Measurements from ENCODE around the gene RPL28. TPM values are rescaled to one million over a fixed set of nuclear protein-coding genes. Genes with fewer than 3 reads are reported as not detected.
A peak's percentile ranks its signal among the peaks of the same experiment; 100 is the strongest.

Gene RPL28
- total RNA-seq, 1 experiment from 2014 or later = 2,505 TPM

DNA sequence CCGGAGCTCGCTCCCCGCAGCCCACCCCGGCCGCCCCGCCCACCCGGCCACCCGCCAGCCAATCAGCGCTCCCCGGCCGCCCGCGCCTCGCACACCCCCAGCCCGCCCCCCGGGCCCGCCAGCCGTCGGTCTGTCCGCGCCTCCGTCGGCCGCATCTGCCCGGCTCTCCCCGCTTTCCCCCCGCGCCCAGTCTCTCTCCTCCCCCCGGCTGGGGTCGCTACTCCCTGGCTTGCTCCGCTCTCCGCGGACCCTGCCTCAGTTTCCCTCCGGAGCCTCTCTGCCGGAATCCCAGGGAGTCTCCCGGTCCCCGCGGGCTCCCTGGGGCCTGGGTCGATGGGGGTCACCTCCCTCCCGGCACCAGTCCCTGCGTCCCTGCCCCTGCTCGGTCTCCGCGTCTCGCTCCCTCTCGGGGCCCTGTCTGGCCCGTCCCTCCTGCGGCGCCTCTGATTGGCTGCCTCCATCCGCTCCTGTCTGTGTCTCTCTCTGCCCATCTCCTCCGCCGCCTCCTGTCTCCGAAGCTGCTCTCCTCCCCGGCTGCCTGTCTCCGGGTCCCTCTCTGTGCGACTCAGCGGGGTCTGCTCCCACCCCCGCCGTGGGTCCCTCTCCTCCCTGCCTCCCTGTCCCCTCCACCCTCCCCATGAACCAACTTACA, 16.0 kb upstream of the RPL28 start:
- ATAC-seq (peak; percentile 76), DNase-seq (ENCODE audit: low spot score) (peak; percentile 82)
- H3K9me3 Mint-ChIP-seq = no peaks in the 10 kb centered on the region
- peak; percentile 54; the same call in 1 of the 2 replicates for TF ChIP-seq HMGXB4 (CRISPR knock-in tag; IDR thresholded peaks at IDR 0.05)
- TF ChIP-seq SP1 (CRISPR knock-in tag; conservative IDR thresholded peaks at IDR 0.05) = 0 out of 2 replicates have a peak, but pooled peaks have one; percentile 38
- TF ChIP-seq, protein P1, sequence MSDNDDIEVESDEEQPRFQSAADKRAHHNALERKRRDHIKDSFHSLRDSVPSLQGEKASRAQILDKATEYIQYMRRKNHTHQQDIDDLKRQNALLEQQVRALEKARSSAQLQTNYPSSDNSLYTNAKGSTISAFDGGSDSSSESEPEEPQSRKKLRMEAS (CRISPR knock-in tag; IDR thresholded peaks at IDR 0.05) = peak; percentile 32; the same call in 1 of the 2 replicates
- 0 out of 2 replicates have a peak, but pooled peaks have one; percentile 9 for TF ChIP-seq ZNF423 (CRISPR knock-in tag; IDR thresholded peaks at IDR 0.05)
- TF ChIP-seq, protein P2, sequence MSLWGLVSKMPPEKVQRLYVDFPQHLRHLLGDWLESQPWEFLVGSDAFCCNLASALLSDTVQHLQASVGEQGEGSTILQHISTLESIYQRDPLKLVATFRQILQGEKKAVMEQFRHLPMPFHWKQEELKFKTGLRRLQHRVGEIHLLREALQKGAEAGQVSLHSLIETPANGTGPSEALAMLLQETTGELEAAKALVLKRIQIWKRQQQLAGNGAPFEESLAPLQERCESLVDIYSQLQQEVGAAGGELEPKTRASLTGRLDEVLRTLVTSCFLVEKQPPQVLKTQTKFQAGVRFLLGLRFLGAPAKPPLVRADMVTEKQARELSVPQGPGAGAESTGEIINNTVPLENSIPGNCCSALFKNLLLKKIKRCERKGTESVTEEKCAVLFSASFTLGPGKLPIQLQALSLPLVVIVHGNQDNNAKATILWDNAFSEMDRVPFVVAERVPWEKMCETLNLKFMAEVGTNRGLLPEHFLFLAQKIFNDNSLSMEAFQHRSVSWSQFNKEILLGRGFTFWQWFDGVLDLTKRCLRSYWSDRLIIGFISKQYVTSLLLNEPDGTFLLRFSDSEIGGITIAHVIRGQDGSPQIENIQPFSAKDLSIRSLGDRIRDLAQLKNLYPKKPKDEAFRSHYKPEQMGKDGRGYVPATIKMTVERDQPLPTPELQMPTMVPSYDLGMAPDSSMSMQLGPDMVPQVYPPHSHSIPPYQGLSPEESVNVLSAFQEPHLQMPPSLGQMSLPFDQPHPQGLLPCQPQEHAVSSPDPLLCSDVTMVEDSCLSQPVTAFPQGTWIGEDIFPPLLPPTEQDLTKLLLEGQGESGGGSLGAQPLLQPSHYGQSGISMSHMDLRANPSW (CRISPR knock-in tag; conservative IDR thresholded peaks at IDR 0.05; ENCODE audit: low read depth) = no peak
- no peak for TF ChIP-seq SMAD3 (CRISPR knock-in tag; IDR thresholded peaks at IDR 0.05; ENCODE audit: borderline replicate concordance)
- H3K4me3 Mint-ChIP-seq = peak overlapping the region; percentile 83
- H3K36me3 Mint-ChIP-seq = no peaks in the 10 kb centered on the region
- ChIA-PET POLR2A (interaction anchor here (0.8 to 2.9 kb wide), 6 partner anchors 14 to 68 kb away, joined by 3 to 12 read pairs (median 4); partner anchors contain the start of genes KMT5C and TMEM238), CTCF (interaction anchor here (0.6 to 2.8 kb wide), 11 partner anchors 14 to 891 kb away, joined by 3 to 13 read pairs (median 4); partner anchors contain the start of gene TMEM238)
- H3K27me3 Mint-ChIP-seq (ENCODE audit: low read depth) = peaks cover 75% of the 10 kb centered on the region
- peaks cover 19% of the 10 kb centered on the region for H3K4me1 Mint-ChIP-seq
- no peak overlapping the region; the same call in 1 of the 2 replicates for H3K27ac Mint-ChIP-seq

- Mint-ChIP-seq H3K4me1 (peaks cover 22% of the 10 kb centered on the region), H3K4me3 (peak within 1 kb of the TSS; percentile 83), H3K27me3 (ENCODE audit: low read depth) (peaks cover 70% of the 10 kb centered on the region), H3K9me3 (no peaks in the 10 kb centered on the region), H3K27ac (no peak within 1 kb of the TSS; the same call in 1 of the 2 replicates), H3K36me3 (no peaks in the 10 kb centered on the region)
- ChIA-PET POLR2A (interaction anchor here (0.8 to 1.3 kb wide), 4 partner anchors 14 to 69 kb away, joined by 3 to 6 read pairs (median 4); partner anchors contain the start of gene TMEM238), CTCF (interaction anchor here (0.5 to 2.8 kb wide), 8 partner anchors 13 to 224 kb away, joined by 3 to 13 read pairs (median 4); partner anchors contain the start of gene TMEM238)
- TF ChIP-seq ETV6 (CRISPR knock-in tag; IDR thresholded peaks at IDR 0.05) = 0 out of 2 replicates have a peak, but pooled peaks have one; percentile 38
- no peak for TF ChIP-seq NR1H2 (CRISPR knock-in tag; IDR thresholded peaks at IDR 0.05)
- no peak; the same call in 1 of the 2 replicates for ATAC-seq
- DNase-seq (ENCODE audit: low spot score) = no peak
Observed at GRCh38 chr19:55370305-55370988, 15.3 kb upstream of the RPL28 start, which contains the start of gene IL11. Gene IL11 (minus strand): TSS chr19:55370463. CDS start chr19:55370310, 153 bp downstream.

GRCh38 chr19:55372316-55373081, 13.2 kb upstream of the RPL28 start:
- POLR2A ChIA-PET = interaction anchor here (1.2 kb wide), 1 partner anchor 12 kb away, joined by 3 read pairs; the partner anchor contains the start of gene TMEM238
- CTCF ChIA-PET = interaction anchor here (0.6 to 1.5 kb wide), 6 partner anchors 10 to 966 kb away, joined by 3 to 6 read pairs (median 4); partner anchors contain the start of genes KMT5C and TMEM238
- H3K4me1 Mint-ChIP-seq = peaks cover 37% of the 10 kb centered on the region
- H3K4me3 Mint-ChIP-seq = no peak overlapping the region
- TF ChIP-seq ELF4 (CRISPR knock-in tag; IDR thresholded peaks at IDR 0.05; ENCODE audit: low read depth) (no peak), CREM (CRISPR knock-in tag; IDR thresholded peaks at IDR 0.05) (no peak), ZNF423 (CRISPR knock-in tag; IDR thresholded peaks at IDR 0.05) (peak; percentile 67), GABPB1 (CRISPR knock-in tag; IDR thresholded peaks at IDR 0.05) (peak; percentile 30; the same call in 1 of the 2 replicates)
- TF ChIP-seq, protein P3, sequence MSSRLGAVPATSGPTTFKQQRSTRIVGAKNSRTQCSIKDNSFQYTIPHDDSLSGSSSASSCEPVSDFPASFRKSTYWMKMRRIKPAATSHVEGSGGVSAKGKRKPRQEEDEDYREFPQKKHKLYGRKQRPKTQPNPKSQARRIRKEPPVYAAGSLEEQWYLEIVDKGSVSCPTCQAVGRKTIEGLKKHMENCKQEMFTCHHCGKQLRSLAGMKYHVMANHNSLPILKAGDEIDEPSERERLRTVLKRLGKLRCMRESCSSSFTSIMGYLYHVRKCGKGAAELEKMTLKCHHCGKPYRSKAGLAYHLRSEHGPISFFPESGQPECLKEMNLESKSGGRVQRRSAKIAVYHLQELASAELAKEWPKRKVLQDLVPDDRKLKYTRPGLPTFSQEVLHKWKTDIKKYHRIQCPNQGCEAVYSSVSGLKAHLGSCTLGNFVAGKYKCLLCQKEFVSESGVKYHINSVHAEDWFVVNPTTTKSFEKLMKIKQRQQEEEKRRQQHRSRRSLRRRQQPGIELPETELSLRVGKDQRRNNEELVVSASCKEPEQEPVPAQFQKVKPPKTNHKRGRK (CRISPR knock-in tag; IDR thresholded peaks at IDR 0.05; ENCODE audit: borderline replicate concordance) = no peak
- H3K27me3 Mint-ChIP-seq (ENCODE audit: low read depth) = peaks cover 69% of the 10 kb centered on the region
- H3K9me3 Mint-ChIP-seq = no peaks in the 10 kb centered on the region
- ATAC-seq (no peak), DNase-seq (ENCODE audit: low spot score) (no peak)
- H3K27ac Mint-ChIP-seq = no peak overlapping the region
- H3K36me3 Mint-ChIP-seq = no peaks in the 10 kb centered on the region
